Measurements from ENCODE around the gene DIS3L2. TPM values are rescaled to one million over a fixed set of nuclear protein-coding genes. Genes with fewer than 3 reads are reported as not detected.

Gene DIS3L2
- total RNA-seq, 1 donor from 2014 or later, result 34.3 TPM

DNA sequence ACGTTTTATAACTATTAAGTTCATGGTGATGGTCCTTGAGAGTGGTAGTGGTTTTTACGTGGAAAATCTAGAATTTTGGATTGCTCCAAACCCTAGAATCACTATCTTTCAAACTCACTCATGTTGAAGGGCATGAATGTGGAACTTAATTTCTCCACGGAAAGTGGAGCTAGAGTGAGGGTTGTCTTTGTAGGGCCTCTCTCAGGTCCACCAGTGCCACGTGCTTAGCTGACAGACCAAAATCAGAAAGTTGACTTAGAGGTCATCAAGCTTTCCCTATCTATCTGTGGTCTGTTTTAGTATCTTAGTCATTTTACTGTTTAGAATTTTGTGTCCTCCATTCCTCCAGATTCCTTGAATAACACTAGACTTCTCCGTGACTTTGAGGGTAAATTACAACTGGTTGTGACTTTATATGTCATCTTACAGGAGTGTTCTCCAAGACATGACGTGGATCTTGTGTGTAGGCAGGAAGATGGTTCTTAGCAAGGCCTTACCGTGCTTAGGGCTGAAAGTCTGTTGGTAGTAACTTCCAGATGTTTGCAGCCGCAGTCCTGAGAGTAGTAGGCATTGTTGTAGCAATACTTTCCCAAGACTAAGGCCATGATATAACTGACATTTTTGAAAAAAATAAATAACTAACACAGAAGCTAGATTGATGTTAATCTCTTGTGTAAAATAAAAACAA is 26.8 kb downstream of the DIS3L2 start:
- peaks cover 4% of the 10 kb centered on the region for H3K36me3 Mint-ChIP-seq (ENCODE audit: unreplicated experiment)
- H3K9me3 Mint-ChIP-seq (ENCODE audit: unreplicated experiment), result no peaks in the 10 kb centered on the region
- H3K4me1 Mint-ChIP-seq (ENCODE audit: unreplicated experiment), result peaks cover 3% of the 10 kb centered on the region
- no peaks in the 10 kb centered on the region for H3K27me3 Mint-ChIP-seq (ENCODE audit: unreplicated experiment)
- no peak overlapping the region for H3K27ac Mint-ChIP-seq (ENCODE audit: unreplicated experiment)
- H3K4me3 Mint-ChIP-seq (ENCODE audit: unreplicated experiment), result no peak overlapping the region
- no peak for DNase-seq (ENCODE audit: extremely low spot score, unreplicated experiment)
- TF ChIP-seq CTCF (IDR thresholded peaks at IDR 0.05), result no peak

DNA sequence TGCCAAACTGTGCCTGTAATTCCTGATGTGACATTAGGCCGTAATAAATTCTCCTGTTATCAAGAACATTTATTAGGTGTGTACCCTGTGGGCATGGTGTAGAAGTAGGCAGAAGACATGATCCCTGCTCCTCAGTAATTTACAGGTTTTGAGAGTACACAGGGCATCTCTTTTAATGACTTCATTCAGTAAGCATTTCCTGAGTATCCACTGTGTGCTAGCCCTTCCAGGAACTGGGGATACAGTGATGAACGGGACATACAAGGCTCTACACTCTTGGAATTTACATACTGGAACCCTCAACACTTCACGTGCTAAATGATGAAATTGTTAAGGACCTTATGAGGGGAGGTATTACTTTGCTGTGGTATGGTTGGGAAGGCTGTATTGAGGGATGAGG is 30.2 kb downstream of the DIS3L2 start:
- TF ChIP-seq CTCF (IDR thresholded peaks at IDR 0.05), result no peak
- DNase-seq (ENCODE audit: extremely low spot score, unreplicated experiment), result no peak
- H3K4me1 Mint-ChIP-seq (ENCODE audit: unreplicated experiment), result peaks cover 3% of the 10 kb centered on the region
- no peaks in the 10 kb centered on the region for H3K27me3 Mint-ChIP-seq (ENCODE audit: unreplicated experiment)
- H3K27ac Mint-ChIP-seq (ENCODE audit: unreplicated experiment), result no peak overlapping the region
- no peaks in the 10 kb centered on the region for H3K9me3 Mint-ChIP-seq (ENCODE audit: unreplicated experiment)
- H3K36me3 Mint-ChIP-seq (ENCODE audit: unreplicated experiment), result no peaks in the 10 kb centered on the region
- H3K4me3 Mint-ChIP-seq (ENCODE audit: unreplicated experiment), result no peak overlapping the region

DNA sequence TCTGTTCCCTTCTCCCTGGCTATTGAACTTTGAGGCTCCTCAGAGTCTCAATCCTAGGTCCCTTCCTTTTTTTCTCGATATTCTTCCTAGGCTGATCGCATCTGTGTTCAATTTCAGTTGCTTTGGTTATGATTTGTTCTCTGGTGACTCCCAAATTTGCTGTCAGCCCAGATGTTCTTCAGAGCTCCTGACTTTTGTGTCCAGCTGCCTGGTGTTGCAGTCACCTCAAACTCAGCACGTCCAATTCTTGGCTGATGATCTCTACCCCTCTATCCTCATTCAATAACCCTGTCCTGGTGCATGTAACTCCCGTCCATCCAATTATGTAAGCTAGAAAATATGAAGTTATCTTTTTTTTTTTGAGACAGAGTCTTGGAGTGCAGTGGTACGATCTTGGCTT is 31.4 kb downstream of the DIS3L2 start:
- peaks cover 7% of the 10 kb centered on the region for H3K4me1 Mint-ChIP-seq (ENCODE audit: unreplicated experiment)
- TF ChIP-seq CTCF (IDR thresholded peaks at IDR 0.05), result no peak
- H3K9me3 Mint-ChIP-seq (ENCODE audit: unreplicated experiment), result no peaks in the 10 kb centered on the region
- H3K27ac Mint-ChIP-seq (ENCODE audit: unreplicated experiment), result no peak overlapping the region
- H3K36me3 Mint-ChIP-seq (ENCODE audit: unreplicated experiment), result no peaks in the 10 kb centered on the region
- no peaks in the 10 kb centered on the region for H3K27me3 Mint-ChIP-seq (ENCODE audit: unreplicated experiment)
- DNase-seq (ENCODE audit: extremely low spot score, unreplicated experiment), result no peak
- H3K4me3 Mint-ChIP-seq (ENCODE audit: unreplicated experiment), result no peak overlapping the region

GRCh38 chr2:231996797-231997540 is 35.5 kb downstream of the DIS3L2 start:
- H3K36me3 Mint-ChIP-seq (ENCODE audit: unreplicated experiment), result no peaks in the 10 kb centered on the region
- TF ChIP-seq CTCF (IDR thresholded peaks at IDR 0.05), result no peak
- peaks cover 7% of the 10 kb centered on the region for H3K4me1 Mint-ChIP-seq (ENCODE audit: unreplicated experiment)
- no peaks in the 10 kb centered on the region for H3K27me3 Mint-ChIP-seq (ENCODE audit: unreplicated experiment)
- DNase-seq (ENCODE audit: extremely low spot score, unreplicated experiment), result no peak
- no peak overlapping the region for H3K4me3 Mint-ChIP-seq (ENCODE audit: unreplicated experiment)
- H3K9me3 Mint-ChIP-seq (ENCODE audit: unreplicated experiment), result no peaks in the 10 kb centered on the region
- H3K27ac Mint-ChIP-seq (ENCODE audit: unreplicated experiment), result no peak overlapping the region

GRCh38 chr2:231998046-231998445 is 36.5 kb downstream of the DIS3L2 start:
- Mint-ChIP-seq H3K9me3 (ENCODE audit: unreplicated experiment) (peaks cover 4% of the 10 kb centered on the region), H3K36me3 (ENCODE audit: unreplicated experiment) (no peaks in the 10 kb centered on the region), H3K27ac (ENCODE audit: unreplicated experiment) (no peak overlapping the region), H3K4me3 (ENCODE audit: unreplicated experiment) (no peak overlapping the region), H3K27me3 (ENCODE audit: unreplicated experiment) (no peaks in the 10 kb centered on the region), H3K4me1 (ENCODE audit: unreplicated experiment) (peaks cover 7% of the 10 kb centered on the region)
- DNase-seq (ENCODE audit: extremely low spot score, unreplicated experiment), result no peak
- no peak for TF ChIP-seq CTCF (IDR thresholded peaks at IDR 0.05)
